Gastroesophageal sphincter (tissue), 2 donors: ENCODE data around the gene DIRAS2.

Experiments used
- EP300 ChIP-seq: sonication (generic); formaldehyde crosslinking; IDR thresholded peaks from one replicate; pipeline ENCODE4 v1.6.1; 2017; ENCODE audit warnings: antibody characterized with exemption, mild to moderate bottlenecking
- POLR2AphosphoS5 ChIP-seq: sonication (generic); formaldehyde crosslinking; IDR thresholded peaks from one replicate; pipeline ENCODE4 v1.6.1; 2017; ENCODE audit warnings: antibody characterized with exemption

DNA sequence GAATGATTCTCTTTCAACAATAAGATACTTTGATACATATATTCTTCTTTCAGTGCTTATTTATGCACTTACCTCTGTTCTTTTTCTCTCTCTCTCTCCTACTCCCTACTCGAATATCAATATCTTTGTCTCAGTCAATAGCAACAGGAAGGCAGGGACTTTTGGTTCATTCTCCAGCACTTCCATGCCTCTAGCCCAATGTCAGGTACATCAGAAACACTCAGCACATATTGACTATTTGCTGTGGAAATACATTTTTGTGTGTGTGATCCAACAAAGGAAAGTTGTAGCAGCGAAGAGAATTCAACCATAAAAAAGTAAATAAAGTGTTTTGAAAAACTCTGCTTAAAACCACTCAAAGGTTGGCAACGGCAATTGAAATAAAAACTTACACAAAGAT, 12.6 kb downstream of the DIRAS2 start:
- no peak for TF ChIP-seq POLR2AphosphoS5
- no peak for TF ChIP-seq EP300
